CD14-positive monocyte (primary cell): ENCODE results near the gene CEACAM18. TPM values are rescaled to one million over a fixed set of nuclear protein-coding genes. Genes with fewer than 3 reads are reported as not detected.
"Not testable (repeated sequence)": the region's sequence is repeated elsewhere in the genome, so short reads cannot be mapped to it uniquely, and the experiment has no call there.

ENCODE experiments used
- DNase-seq, 3 donors: peaks; one replicate each; pipeline ENCODE4 v3.0.0-alpha.2; 2011 to 2022
- H2AFZ ChIP-seq: 2 replicates; pipeline ENCODE4 v1.6.0; 2012; ENCODE audit warnings: mild to moderate bottlenecking, low read depth, low read length, inconsistent platforms; ENCODE audit not compliant: insufficient read depth, poor library complexity, severe bottlenecking
- H3K27ac ChIP-seq, 2 donors: 1 replicate in 1 of 2; 2 replicates in 1 of 2; pipeline ENCODE4 v1.5.1; 2012 to 2013; ENCODE audit warnings: low read length in 2 of 2, control low read depth in 1 of 2, inconsistent platforms in 1 of 2, low read depth in 1 of 2, mild to moderate bottlenecking in 1 of 2
- H3K27me3 ChIP-seq, 2 donors: one replicate each; pipeline versions ENCODE4 v1.6.0 to v1.6.1; 2011 to 2013; ENCODE audit warnings: low read length in 2 of 2; ENCODE audit not compliant: control insufficient read depth in 2 of 2, insufficient read depth in 2 of 2
- H3K36me3 ChIP-seq, 2 donors: replicated peaks in 1 of 2; 1 replicate in 1 of 2; 2 replicates in 1 of 2; pipeline versions ENCODE4 v1.5.1 to v1.6.1; 2012 to 2013; ENCODE audit warnings: low read length in 2 of 2, control low read depth in 1 of 2, inconsistent platforms in 1 of 2, mild to moderate bottlenecking in 1 of 2; ENCODE audit not compliant: insufficient read depth in 2 of 2, control insufficient read depth in 1 of 2
- H3K4me1 ChIP-seq, 2 donors: 1 replicate in 1 of 2; 2 replicates in 1 of 2; pipeline versions ENCODE4 v1.5.1 to v1.6.1; 2012 to 2013; ENCODE audit warnings: low read length in 2 of 2, control low read depth in 1 of 2, inconsistent platforms in 1 of 2, mild to moderate bottlenecking in 1 of 2, moderate library complexity in 1 of 2; ENCODE audit not compliant: insufficient read depth in 2 of 2, control insufficient read depth in 1 of 2
- H3K4me2 ChIP-seq: replicated peaks from 2 replicates; pipeline ENCODE3; 2012; ENCODE audit warnings: low read length, moderate library complexity, mild to moderate bottlenecking; ENCODE audit not compliant: poor library complexity, severe bottlenecking; ENCODE audit errors: extremely low read depth
- H3K4me3 ChIP-seq, 3 experiments: fragments of 200-600 bp in 1 of 3; sonication (generic) in 1 of 3; replicated peaks in 1 of 3; 1 replicate in 2 of 3; 2 replicates in 1 of 3; pipeline ENCODE4 v1.5.1; 2011 to 2013; ENCODE audit warnings: low read length in 3 of 3, mild to moderate bottlenecking in 3 of 3, control low read depth in 2 of 3, low read depth in 2 of 3, inconsistent platforms in 1 of 3, moderate library complexity in 1 of 3
- H3K79me2 ChIP-seq: 2 replicates; pipeline ENCODE4 v1.6.0; 2012; ENCODE audit warnings: mild to moderate bottlenecking, control low read depth, inconsistent platforms, low read length, moderate library complexity; ENCODE audit not compliant: insufficient read depth
- H3K9ac ChIP-seq: 2 replicates; pipeline ENCODE4 v1.6.0; 2017; ENCODE audit warnings: low read length, mild to moderate bottlenecking; ENCODE audit not compliant: insufficient read depth, poor library complexity, severe bottlenecking
- H3K9me3 ChIP-seq, 2 donors: replicated peaks in 1 of 2; 1 replicate in 1 of 2; 2 replicates in 1 of 2; pipeline versions ENCODE4 v1.5.1 to v1.6.1; 2012 to 2013; ENCODE audit warnings: low read length in 2 of 2, control low read depth in 1 of 2; ENCODE audit not compliant: control insufficient read depth in 1 of 2, insufficient read depth in 1 of 2
- H4K20me1 ChIP-seq: 2 replicates; pipeline ENCODE4 v1.6.0; 2012; ENCODE audit warnings: mild to moderate bottlenecking, low read length, control low read depth, moderate library complexity; ENCODE audit not compliant: insufficient read depth
- H3K27ac Mint-ChIP-seq, 7 donors: one replicate each; pipeline ENCODE4 v1.8.0; 2020; ENCODE audit warnings: mild to moderate bottlenecking in 7 of 7, mixed read lengths in 7 of 7, moderate library complexity in 6 of 7, inconsistent platforms in 2 of 7
- H3K27me3 Mint-ChIP-seq, 3 donors: one replicate each; pipeline ENCODE4 v1.8.0; 2021 to 2022; ENCODE audit warnings: low read depth in 3 of 3, mild to moderate bottlenecking in 3 of 3, mixed read lengths in 3 of 3, moderate library complexity in 3 of 3, inconsistent platforms in 1 of 3
- H3K36me3 Mint-ChIP-seq, 2 donors: one replicate each; pipeline ENCODE4 v1.8.0; 2020; ENCODE audit warnings: mixed read lengths in 2 of 2, inconsistent platforms in 1 of 2, mild to moderate bottlenecking in 1 of 2
- H3K4me1 Mint-ChIP-seq: one replicate; pipeline ENCODE4 v1.8.0; 2020; ENCODE audit warnings: mild to moderate bottlenecking, mixed read lengths
- H3K4me3 Mint-ChIP-seq, 2 donors: one replicate each; pipeline ENCODE4 v1.8.0; 2020; ENCODE audit warnings: mild to moderate bottlenecking in 2 of 2, mixed read lengths in 2 of 2, moderate library complexity in 1 of 2
- H3K9me3 Mint-ChIP-seq, 7 donors: one replicate each; pipeline ENCODE4 v1.8.0; 2020 to 2022; ENCODE audit warnings: mixed read lengths in 7 of 7, mild to moderate bottlenecking in 6 of 7, moderate library complexity in 6 of 7, inconsistent platforms in 2 of 7
- WGBS: methylation state at CpG from one replicate; pipeline ENCODE4 v1.1.5; 2013; ENCODE audit warnings: missing lambda C conversion rate; ENCODE audit not compliant: insufficient coverage; 5-methylcytosine and 5-hydroxymethylcytosine counted together
- intact Hi-C, 2 donors: fragments of 100-400 bp; cut with micrococcal nuclease; formaldehyde crosslinking; loops; one replicate each; pipeline versions ENCODE4 v1.15.0 to v1.15.1; 2023
- polyA plus RNA-seq, 3 donors: library from polyadenylated mRNA; depleted of rRNA in 1 of 3; unstranded in 2 of 3; stranded (reverse) in 1 of 3; fragments of 300-500 nt in 2 of 3; fragments of >200 nt in 1 of 3; fragmentation: Illumina TruSeq in 2 of 3; gene quantifications; 1 replicate in 2 of 3; 2 replicates in 1 of 3; pipeline ENCODE4 v1.2.3, GENCODE V29; 2012 to 2021
- TF ChIP-seq, protein P1 (sequence below): fragments of 200-600 bp; IDR thresholded peaks from one replicate; pipeline ENCODE4 v1.8.0; 2022; ENCODE audit warnings: antibody characterized with exemption, mild to moderate bottlenecking

CEACAM18 gene
- polyA plus RNA-seq, 3 donors, result not detected

DNA sequence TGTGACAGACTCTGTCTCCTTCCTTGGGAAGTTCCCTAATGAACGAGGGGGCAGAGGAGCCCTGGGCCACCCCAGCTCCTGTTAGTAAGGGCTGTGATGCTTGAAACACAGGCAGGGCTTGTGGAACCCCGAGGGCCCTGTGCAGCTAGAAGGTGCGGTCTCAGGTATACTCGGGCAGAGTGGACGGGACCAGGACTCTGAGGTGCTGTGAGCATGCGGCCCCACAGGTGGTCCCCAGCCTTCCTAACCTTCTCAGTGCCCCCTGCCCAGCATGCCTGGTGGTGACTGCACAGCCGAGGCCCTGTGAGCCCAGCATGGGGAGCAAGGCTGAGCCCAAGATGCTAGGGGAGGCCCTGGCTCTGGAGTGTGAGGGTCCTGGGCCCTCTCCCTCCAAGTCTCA lies 16.1 kb upstream of the CEACAM18 start:
- peak overlapping the region in 1 of 2 donors; percentile 86 for H3K4me3 Mint-ChIP-seq
- H3K4me3 ChIP-seq, result peak overlapping the region in 1 of 3 experiments; percentile 62
- peaks cover 2 to 26% (median 13%) of the 10 kb centered on the region in 3 donors for H3K27me3 Mint-ChIP-seq
- peak overlapping the region; percentile 67 for H2AFZ ChIP-seq
- peak overlapping the region in 1 of 2 donors; percentile 76 for H3K27ac ChIP-seq
- peaks cover 35 to 57% of the 10 kb centered on the region in 2 donors for H3K4me1 ChIP-seq
- peak overlapping the region; percentile 55 for H3K4me2 ChIP-seq
- DNase-seq, result peak in 1 of 3 donors; percentile 33
- TF ChIP-seq, protein P1, sequence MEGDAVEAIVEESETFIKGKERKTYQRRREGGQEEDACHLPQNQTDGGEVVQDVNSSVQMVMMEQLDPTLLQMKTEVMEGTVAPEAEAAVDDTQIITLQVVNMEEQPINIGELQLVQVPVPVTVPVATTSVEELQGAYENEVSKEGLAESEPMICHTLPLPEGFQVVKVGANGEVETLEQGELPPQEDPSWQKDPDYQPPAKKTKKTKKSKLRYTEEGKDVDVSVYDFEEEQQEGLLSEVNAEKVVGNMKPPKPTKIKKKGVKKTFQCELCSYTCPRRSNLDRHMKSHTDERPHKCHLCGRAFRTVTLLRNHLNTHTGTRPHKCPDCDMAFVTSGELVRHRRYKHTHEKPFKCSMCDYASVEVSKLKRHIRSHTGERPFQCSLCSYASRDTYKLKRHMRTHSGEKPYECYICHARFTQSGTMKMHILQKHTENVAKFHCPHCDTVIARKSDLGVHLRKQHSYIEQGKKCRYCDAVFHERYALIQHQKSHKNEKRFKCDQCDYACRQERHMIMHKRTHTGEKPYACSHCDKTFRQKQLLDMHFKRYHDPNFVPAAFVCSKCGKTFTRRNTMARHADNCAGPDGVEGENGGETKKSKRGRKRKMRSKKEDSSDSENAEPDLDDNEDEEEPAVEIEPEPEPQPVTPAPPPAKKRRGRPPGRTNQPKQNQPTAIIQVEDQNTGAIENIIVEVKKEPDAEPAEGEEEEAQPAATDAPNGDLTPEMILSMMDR, result no peak
- H3K79me2 ChIP-seq, result no peaks in the 10 kb centered on the region
- H3K27me3 ChIP-seq, result no peaks in the 10 kb centered on the region
- H3K4me1 Mint-ChIP-seq, result peaks cover 59% of the 10 kb centered on the region
- H3K36me3 ChIP-seq, result no peaks in the 10 kb centered on the region
- H3K9ac ChIP-seq, result peak overlapping the region; percentile 43
- H3K36me3 Mint-ChIP-seq, result peaks cover 0 to 4% of the 10 kb centered on the region in 2 donors
- peak overlapping the region in 4 of 7 donors; percentile 30 to 89 (median 70) for H3K27ac Mint-ChIP-seq
- 79% methylated on average over 6 of the region's 7 CpGs for WGBS
- intact Hi-C loops, result loop anchor here in 1 of 2 donors (10.0 kb wide), 1 partner anchor 373 kb away; no protein-coding TSS in a partner anchor
- H3K9me3 Mint-ChIP-seq, result peaks cover 0 to 2% (median 0%) of the 10 kb centered on the region in 7 donors
- H4K20me1 ChIP-seq, result no peaks in the 10 kb centered on the region
- H3K9me3 ChIP-seq, result no peaks in the 10 kb centered on the region

GRCh38 chr19:51462681-51463080 lies 15.7 kb upstream of the CEACAM18 start:
- Histone ChIP-seq H3K27me3 (no peaks in the 10 kb centered on the region), H3K79me2 (no peaks in the 10 kb centered on the region), H3K4me1 (peaks cover 35 to 60% of the 10 kb centered on the region in 2 donors), H3K9ac (no peak overlapping the region), H2AFZ (no peak overlapping the region), H3K4me2 (no peak overlapping the region), H3K9me3 (no peaks in the 10 kb centered on the region), H4K20me1 (no peaks in the 10 kb centered on the region), H3K36me3 (no peaks in the 10 kb centered on the region), H3K27ac (no peak overlapping the region), H3K4me3 (no peak overlapping the region)
- DNase-seq, result no peak
- H3K36me3 Mint-ChIP-seq, result peaks cover 0 to 4% of the 10 kb centered on the region in 2 donors
- H3K4me1 Mint-ChIP-seq, result peaks cover 63% of the 10 kb centered on the region
- no peak overlapping the region for H3K27ac Mint-ChIP-seq
- H3K4me3 Mint-ChIP-seq, result no peak overlapping the region
- WGBS, result 91% methylated on average over 5 of the region's 10 CpGs
- intact Hi-C loops, result loop anchor here in 1 of 2 donors (10.0 kb wide), 1 partner anchor 372 kb away; no protein-coding TSS in a partner anchor
- TF ChIP-seq, protein P1, result no peak
- H3K9me3 Mint-ChIP-seq, result peaks cover 0 to 2% (median 0%) of the 10 kb centered on the region in 7 donors
- peaks cover 2 to 24% (median 14%) of the 10 kb centered on the region in 3 donors for H3K27me3 Mint-ChIP-seq

DNA sequence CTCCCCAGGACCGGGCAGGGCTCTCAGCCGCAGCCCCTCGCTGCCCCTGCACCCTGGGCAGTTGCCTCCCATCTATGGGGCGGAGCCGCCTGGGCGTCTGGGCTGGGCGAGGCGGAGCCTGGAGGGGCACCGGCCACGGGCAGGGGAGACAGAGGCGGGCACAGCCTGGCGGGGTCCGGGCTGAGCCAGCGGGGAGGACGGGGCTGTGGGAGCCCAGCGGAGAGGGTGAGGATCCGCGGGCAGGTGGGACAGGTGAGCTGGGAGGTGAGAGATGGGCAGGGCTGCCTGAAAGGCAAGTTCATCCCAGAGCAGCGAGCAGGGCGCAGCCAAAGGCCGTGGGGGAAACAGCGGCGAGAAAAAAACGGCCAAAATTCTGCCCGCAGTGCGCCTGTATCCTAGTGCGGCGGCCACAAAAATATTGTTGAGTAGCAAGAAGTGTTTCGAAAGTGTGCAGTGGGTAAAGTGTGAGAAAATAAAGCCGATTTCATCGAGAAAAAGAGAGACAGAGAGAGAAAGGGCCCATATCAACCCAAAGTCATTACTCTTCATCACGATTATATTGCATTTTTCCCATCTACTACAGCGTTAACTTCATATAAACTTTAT lies 14.3 kb upstream of the CEACAM18 start:
- H3K4me2 ChIP-seq, H4K20me1 ChIP-seq, H2AFZ ChIP-seq, H3K36me3 Mint-ChIP-seq, H3K9me3 ChIP-seq, H3K9me3 Mint-ChIP-seq, DNase-seq, H3K27ac Mint-ChIP-seq, H3K27me3 ChIP-seq, H3K36me3 ChIP-seq, H3K9ac ChIP-seq, H3K4me3 ChIP-seq, H3K27ac ChIP-seq, H3K79me2 ChIP-seq: not testable (repeated sequence)
- WGBS, result no CpG with 5 or more reads among the region's 33 CpGs
- intact Hi-C loops, result loop anchor here in 1 of 2 donors (10.0 kb wide), 1 partner anchor 371 kb away; no protein-coding TSS in a partner anchor
- peaks cover 42 to 66% of the 10 kb centered on the region in 2 donors for H3K4me1 ChIP-seq
- peaks cover 2 to 22% (median 18%) of the 10 kb centered on the region in 3 donors for H3K27me3 Mint-ChIP-seq
- H3K4me3 Mint-ChIP-seq, result peak overlapping the region; percentile 39 to 70
- H3K4me1 Mint-ChIP-seq, result peaks cover 72% of the 10 kb centered on the region
